GM12872 (cell line): ENCODE data around the gene CLCN7.

Experiments
- CTCF ChIP-seq: IDR thresholded peaks from 3 replicates; pipeline ENCODE4 v1.5.1; 2011; ENCODE audit warnings: low read depth, mild to moderate bottlenecking, low read length, moderate library complexity; ENCODE audit not compliant: insufficient read depth

The CLCN7 gene

DNA sequence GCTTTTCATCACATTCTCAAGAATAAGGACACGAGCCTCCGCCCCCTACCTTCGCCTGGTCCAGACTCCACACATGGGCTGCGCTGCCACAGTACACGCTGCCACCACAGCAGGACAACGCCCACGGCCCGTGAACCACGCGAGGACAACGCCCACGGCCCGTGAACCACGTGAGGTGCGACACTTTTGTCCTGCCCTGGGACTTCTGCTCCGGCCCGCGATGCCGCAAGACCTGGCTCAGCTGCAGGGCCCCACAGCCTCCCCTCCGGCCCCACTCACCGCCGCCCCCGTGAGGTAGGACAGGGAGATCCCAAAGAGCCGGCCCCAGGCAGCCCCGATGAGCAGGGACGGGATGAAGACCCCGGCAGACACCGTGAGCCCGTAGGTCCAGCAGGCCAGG, 24.6 kb downstream of the CLCN7 start:
- no peak for TF ChIP-seq CTCF

GRCh38 chr16:1449201-1449788, 25.5 kb downstream of the CLCN7 start:
- no peak for TF ChIP-seq CTCF

DNA sequence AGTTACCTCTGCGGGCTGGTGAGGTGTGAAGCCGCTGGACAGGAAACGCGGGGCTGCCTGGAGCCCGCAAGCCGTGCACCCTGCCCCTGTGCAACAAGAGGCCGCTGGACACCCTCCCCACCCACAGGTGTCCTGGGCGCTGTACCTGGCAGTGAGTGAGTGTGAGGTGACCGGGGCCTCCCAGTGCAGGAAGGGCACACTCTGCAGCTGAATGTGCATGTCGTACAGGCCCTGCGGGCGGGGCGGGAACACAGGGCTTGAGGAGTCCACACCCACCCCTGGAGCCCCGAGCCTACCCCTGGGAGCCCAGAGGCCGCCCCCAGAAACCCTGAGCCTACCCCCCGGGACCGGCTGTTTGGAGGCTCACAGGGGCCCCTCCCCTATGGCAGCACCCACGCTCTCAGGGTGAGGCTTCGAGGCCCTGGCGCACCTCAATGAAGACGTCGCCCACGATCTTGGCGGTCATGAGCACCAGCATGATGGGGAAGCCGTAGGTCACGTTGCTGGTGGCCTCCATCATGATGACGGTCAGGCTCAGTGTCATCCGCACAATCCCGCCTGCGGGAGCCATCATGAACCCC, 26.2 kb downstream of the CLCN7 start:
- no peak for TF ChIP-seq CTCF

DNA sequence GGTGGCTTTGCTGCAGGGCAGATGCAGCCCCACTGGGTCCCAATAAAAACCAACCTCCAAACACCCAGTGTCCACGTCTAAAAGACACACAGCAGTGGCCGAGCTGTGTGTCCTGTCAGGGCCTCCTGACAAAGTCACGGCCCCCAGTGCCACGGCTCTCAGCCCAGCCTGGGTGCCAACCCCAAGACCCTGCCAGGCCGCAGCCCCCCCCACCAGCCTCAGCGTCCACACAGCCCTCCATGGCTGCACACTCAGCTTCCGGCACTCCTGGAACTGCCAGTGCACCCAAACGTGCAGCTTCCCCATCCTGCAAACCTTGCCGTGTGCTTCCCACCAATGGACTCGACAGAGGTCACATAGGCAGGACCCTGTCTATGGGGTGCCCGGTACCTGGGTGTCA, 26.9 kb downstream of the CLCN7 start:
- TF ChIP-seq CTCF, result no peak

DNA sequence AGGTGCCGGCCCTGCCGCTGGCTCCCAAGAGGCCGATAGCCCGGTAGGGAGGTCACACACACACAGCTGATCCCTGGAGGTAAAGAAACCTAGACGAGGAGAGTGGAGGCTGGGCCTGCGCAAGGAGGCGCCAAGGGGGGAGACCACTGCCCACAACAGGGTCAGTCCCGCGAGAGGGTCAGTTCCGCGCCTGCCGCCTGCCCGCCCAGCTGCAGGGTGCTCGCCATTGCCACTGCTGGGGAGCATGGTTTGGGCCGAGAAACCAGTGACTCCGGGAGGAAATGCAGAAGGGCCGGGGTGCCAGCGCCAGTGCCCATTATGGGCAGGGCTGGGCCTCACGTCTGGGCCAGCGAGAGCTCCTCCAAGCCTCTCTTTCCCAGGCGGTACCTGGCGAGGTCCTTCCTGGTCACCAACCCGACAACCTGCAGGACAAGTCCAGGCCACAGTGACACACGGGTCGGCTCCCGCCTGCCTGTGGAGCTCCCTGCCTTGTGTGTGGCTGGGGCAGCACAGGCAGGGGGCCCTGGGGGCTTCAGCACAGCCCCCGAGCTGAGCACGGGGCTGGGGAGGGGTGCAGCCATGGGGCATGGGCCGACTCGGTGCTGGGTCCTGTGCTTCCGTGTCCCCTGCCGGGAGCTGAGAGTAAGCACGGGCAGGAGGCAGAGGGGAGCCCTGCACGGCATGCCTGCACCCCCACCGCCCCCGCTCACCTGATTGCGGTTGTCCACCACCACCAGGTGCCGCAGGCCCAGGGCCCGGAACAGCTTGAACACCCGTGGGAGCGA, 28.3 kb downstream of the CLCN7 start:
- no peak for TF ChIP-seq CTCF

GRCh38 chr16:1445518-1446203, 29.2 kb downstream of the CLCN7 start:
- no peak for TF ChIP-seq CTCF

- no peak for TF ChIP-seq CTCF
These were observed 29.9 kb downstream of the CLCN7 start for GRCh38 chr16:1444730-1445517.
